Tibial nerve (tissue), 4 donors: ENCODE results near the gene ADGRB3. TPM values are rescaled to one million over a fixed set of nuclear protein-coding genes. Genes with fewer than 3 reads are reported as not detected.

Source experiments
- DNase-seq, 2 donors: peaks; one replicate each; pipeline ENCODE4 v3.0.0-alpha.2; 2019; ENCODE audit warnings: low spot score in 2 of 2
- H3K27ac ChIP-seq, 4 donors: fragments of 200-600 bp; sonication (generic) in 3 of 4; one replicate each; pipeline ENCODE4 v1.5.1; 2017 to 2019; ENCODE audit warnings: mild to moderate bottlenecking in 1 of 4
- H3K27me3 ChIP-seq, 2 donors: fragments of 200-600 bp; sonication (generic) in 1 of 2; one replicate each; pipeline versions ENCODE4 v1.5.1 to v1.6.0; 2017 to 2019
- H3K36me3 ChIP-seq, 3 donors: fragments of 200-600 bp; sonication (generic); one replicate each; pipeline ENCODE4 v1.5.1; 2018 to 2019
- H3K4me1 ChIP-seq, 4 donors: fragments of 200-600 bp; sonication (generic) in 3 of 4; one replicate each; pipeline ENCODE4 v1.5.1; 2017 to 2019
- H3K4me3 ChIP-seq, 4 donors: fragments of 200-600 bp; sonication (generic) in 3 of 4; one replicate each; pipeline ENCODE4 v1.5.1; 2017 to 2019; ENCODE audit warnings: mild to moderate bottlenecking in 1 of 4, moderate library complexity in 1 of 4
- H3K9me3 ChIP-seq, 4 donors: fragments of 200-600 bp; sonication (generic) in 3 of 4; one replicate each; pipeline ENCODE4 v1.5.1; 2017 to 2019
- CTCF ChIP-seq, 5 experiments: fragments of 200-600 bp in 3 of 5; fragments of 450-650 bp in 2 of 5; sonication (generic) in 3 of 5; IDR thresholded peaks; one replicate each; pipeline ENCODE4 v1.5.1; 2016 to 2019; ENCODE audit warnings: antibody characterized with exemption in 5 of 5, mild to moderate bottlenecking in 3 of 5, moderate library complexity in 2 of 5
- EP300 ChIP-seq, 2 donors: sonication (generic); formaldehyde crosslinking; IDR thresholded peaks; one replicate each; pipeline ENCODE4 v1.6.1; 2017; ENCODE audit warnings: antibody characterized with exemption in 2 of 2, mild to moderate bottlenecking in 1 of 2
- POLR2A ChIP-seq, 2 donors: fragments of 450-650 bp; IDR thresholded peaks; one replicate each; pipeline ENCODE4 v1.6.1; 2017; ENCODE audit warnings: antibody characterized with exemption in 2 of 2, mild to moderate bottlenecking in 2 of 2, moderate library complexity in 2 of 2
- WGBS, 2 donors: methylation state at CpG; one replicate each; pipeline ENCODE4 v1.1.5; 2018; 5-methylcytosine and 5-hydroxymethylcytosine counted together
- total RNA-seq, 4 donors: library from RNA; depleted of rRNA; stranded (reverse); fragments of >200 nt; gene quantifications; one replicate each; pipeline ENCODE4 v1.1.0, GENCODE V29; 2016

The ADGRB3 gene
- total RNA-seq, 4 donors from 2014 or later: 9.0 to 17.9 (median 11.4) TPM

GRCh38 chr6:69164564-69165229, 529.6 kb downstream of the ADGRB3 start:
- H3K4me3 ChIP-seq: no peak overlapping the region
- H3K27me3 ChIP-seq: no peaks in the 10 kb centered on the region
- TF ChIP-seq CTCF (IDR thresholded peaks at IDR 0.05) (no peak), POLR2A (IDR thresholded peaks at IDR 0.05) (no peak), EP300 (IDR thresholded peaks at IDR 0.05) (no peak)
- no peak overlapping the region for H3K27ac ChIP-seq
- 55 to 60% methylated on average over 4 of the region's 4 CpGs for WGBS, 2 donors
- H3K4me1 ChIP-seq: no peaks in the 10 kb centered on the region
- no peaks in the 10 kb centered on the region for H3K36me3 ChIP-seq
- H3K9me3 ChIP-seq: no peaks in the 10 kb centered on the region
- DNase-seq: no peak

- Histone ChIP-seq H3K4me1 (no peaks in the 10 kb centered on the region), H3K36me3 (no peaks in the 10 kb centered on the region), H3K9me3 (no peaks in the 10 kb centered on the region), H3K4me3 (no peak overlapping the region), H3K27me3 (no peaks in the 10 kb centered on the region), H3K27ac (no peak overlapping the region)
- TF ChIP-seq EP300 (IDR thresholded peaks at IDR 0.05) (no peak), POLR2A (IDR thresholded peaks at IDR 0.05) (no peak), CTCF (IDR thresholded peaks at IDR 0.05) (no peak)
- DNase-seq: no peak
Measured at GRCh38 chr6:69179681-69180080, 544.6 kb downstream of the ADGRB3 start.

GRCh38 chr6:69180361-69181067, 545.4 kb downstream of the ADGRB3 start:
- WGBS, 2 donors: 83 to 89% methylated on average over 7 of the region's 7 CpGs
- Histone ChIP-seq H3K36me3 (no peaks in the 10 kb centered on the region), H3K9me3 (no peaks in the 10 kb centered on the region), H3K27me3 (no peaks in the 10 kb centered on the region), H3K4me1 (no peaks in the 10 kb centered on the region), H3K4me3 (no peak overlapping the region), H3K27ac (no peak overlapping the region)
- DNase-seq: no peak
- no peak for TF ChIP-seq CTCF (IDR thresholded peaks at IDR 0.05)
- no peak for TF ChIP-seq POLR2A (IDR thresholded peaks at IDR 0.05)
- TF ChIP-seq EP300 (IDR thresholded peaks at IDR 0.05): no peak

GRCh38 chr6:69181964-69182363, 546.9 kb downstream of the ADGRB3 start:
- H3K9me3 ChIP-seq: no peaks in the 10 kb centered on the region
- no peak overlapping the region for H3K4me3 ChIP-seq
- H3K27me3 ChIP-seq: no peaks in the 10 kb centered on the region
- 81 to 89% methylated on average over 3 of the region's 3 CpGs for WGBS, 2 donors
- DNase-seq: no peak
- no peaks in the 10 kb centered on the region for H3K36me3 ChIP-seq
- no peaks in the 10 kb centered on the region for H3K4me1 ChIP-seq
- TF ChIP-seq CTCF (IDR thresholded peaks at IDR 0.05): no peak
- no peak for TF ChIP-seq POLR2A (IDR thresholded peaks at IDR 0.05)
- no peak for TF ChIP-seq EP300 (IDR thresholded peaks at IDR 0.05)
- no peak overlapping the region for H3K27ac ChIP-seq

- H3K4me1 ChIP-seq: no peaks in the 10 kb centered on the region
- no peaks in the 10 kb centered on the region for H3K27me3 ChIP-seq
- H3K9me3 ChIP-seq: no peaks in the 10 kb centered on the region
- H3K27ac ChIP-seq: no peak overlapping the region
- no peak for TF ChIP-seq CTCF (IDR thresholded peaks at IDR 0.05)
- no peak for TF ChIP-seq EP300 (IDR thresholded peaks at IDR 0.05)
- no peak for TF ChIP-seq POLR2A (IDR thresholded peaks at IDR 0.05)
- 81 to 83% methylated on average over 3 of the region's 3 CpGs for WGBS, 2 donors
- H3K4me3 ChIP-seq: no peak overlapping the region
- no peaks in the 10 kb centered on the region for H3K36me3 ChIP-seq
- no peak for DNase-seq
Measured at GRCh38 chr6:69185276-69185675, 550.2 kb downstream of the ADGRB3 start.
